OCI-M2 (cell line): Measurements from ENCODE around the gene PPFIA3.
A peak's percentile ranks its signal among the peaks of the same experiment; 100 is the strongest.
"Not testable (repeated sequence)": the region's sequence is repeated elsewhere in the genome, so short reads cannot be mapped to it uniquely, and the experiment has no call there.

ENCODE experiments used
- DNase-seq: peaks from one replicate; lab custom pipeline; 2025; ENCODE audit not compliant: unreplicated experiment; lab: John Stamatoyannopoulos, UW

Gene PPFIA3

GRCh38 chr19:49119411-49120324 lies at the start of gene PPFIA3:
Gene PPFIA3 (plus strand): TSS chr19:49119544. CDS start chr19:49127874, 8,330 bp downstream.
- no peak for DNase-seq

- DNase-seq: no peak
Observed at GRCh38 chr19:49070416-49070815, 48.9 kb upstream of the PPFIA3 start.

GRCh38 chr19:49071860-49072547 lies 47.3 kb upstream of the PPFIA3 start:
- peak; percentile 54 for DNase-seq

- peak; percentile 82 for DNase-seq
Observed at GRCh38 chr19:49073514-49074378, 45.6 kb upstream of the PPFIA3 start.

GRCh38 chr19:49074869-49075268 lies 44.5 kb upstream of the PPFIA3 start:
- DNase-seq: not testable (repeated sequence)

GRCh38 chr19:49080392-49080791 lies 39.0 kb upstream of the PPFIA3 start:
- no peak for DNase-seq

- DNase-seq: no peak
Observed at GRCh38 chr19:49081273-49081672, 38.1 kb upstream of the PPFIA3 start.

- no peak for DNase-seq
Observed at GRCh38 chr19:49084206-49085019, 34.9 kb upstream of the PPFIA3 start.

- peak; percentile 93 for DNase-seq
Observed at GRCh38 chr19:49085020-49085867, 34.1 kb upstream of the PPFIA3 start, which contains the start of gene SNRNP70. Gene SNRNP70 (plus strand): TSS chr19:49085451. CDS start chr19:49086415, 964 bp downstream.

GRCh38 chr19:49085868-49086232 lies 33.5 kb upstream of the PPFIA3 start:
- DNase-seq: no peak

- DNase-seq: no peak
Observed at GRCh38 chr19:49086296-49086695, 33.0 kb upstream of the PPFIA3 start.

- no peak for DNase-seq
Observed at GRCh38 chr19:49091391-49092038, 27.8 kb upstream of the PPFIA3 start.

GRCh38 chr19:49092686-49093085 lies 26.7 kb upstream of the PPFIA3 start:
- no peak for DNase-seq

- no peak for DNase-seq
Observed at GRCh38 chr19:49094505-49095482, 24.6 kb upstream of the PPFIA3 start.

GRCh38 chr19:49097453-49098288 lies 21.7 kb upstream of the PPFIA3 start:
- no peak for DNase-seq

- no peak for DNase-seq
Observed at GRCh38 chr19:49098795-49099194, 20.5 kb upstream of the PPFIA3 start.

- DNase-seq: no peak
Observed at GRCh38 chr19:49101160-49101559, 18.2 kb upstream of the PPFIA3 start.
